Umbilical cord (tissue), 2 donors: ENCODE results near the gene RAD23A. TPM values are rescaled to one million over a fixed set of nuclear protein-coding genes. Genes with fewer than 3 reads are reported as not detected.
"Not testable (repeated sequence)": the region's sequence is repeated elsewhere in the genome, so short reads cannot be mapped to it uniquely, and the experiment has no call there.

Experiments
- DNase-seq: peaks from one replicate; pipeline ENCODE4 v3.0.0-alpha.2; 2015; ENCODE audit warnings: low spot score
- total RNA-seq: library from RNA; depleted of rRNA; stranded (reverse); fragments of >200 nt; gene quantifications from one replicate; pipeline ENCODE4 v1.2.3, GENCODE V29; 2014; ENCODE audit warnings: low replicate concordance; ENCODE audit not compliant: insufficient read depth

RAD23A gene
- total RNA-seq, 1 donor from 2014 or later: 18.8 TPM

- DNase-seq: peak; percentile 100
Measured at GRCh38 chr19:12937927-12938778, 7.5 kb upstream of the RAD23A start, which contains the start of gene CALR. CALR (plus strand) TSS chr19:12938609; CDS start chr19:12938680, 71 bp downstream.

GRCh38 chr19:12938779-12939601 lies 6.7 kb upstream of the RAD23A start:
- DNase-seq: no peak

GRCh38 chr19:12939975-12940423 lies 5.7 kb upstream of the RAD23A start:
- DNase-seq: no peak

GRCh38 chr19:12940897-12941296 lies 4.8 kb upstream of the RAD23A start:
- DNase-seq: no peak

- no peak for DNase-seq
Measured at GRCh38 chr19:12943437-12944044, 2.1 kb upstream of the RAD23A start.

GRCh38 chr19:12944104-12944674 lies 1.5 kb upstream of the RAD23A start:
- no peak for DNase-seq

GRCh38 chr19:12946092-12946721 lies 545 bp downstream of the RAD23A start:
- peak; percentile 81 for DNase-seq

- DNase-seq: no peak
Measured at GRCh38 chr19:12946731-12947496, 1.3 kb downstream of the RAD23A start.

- no peak for DNase-seq
Measured at GRCh38 chr19:12947702-12948611, 2.3 kb downstream of the RAD23A start.

GRCh38 chr19:12948612-12949362 lies 3.1 kb downstream of the RAD23A start:
- DNase-seq: no peak

- no peak for DNase-seq
Measured at GRCh38 chr19:12949363-12950283, 4.0 kb downstream of the RAD23A start.

- not testable (repeated sequence) for DNase-seq
Measured at GRCh38 chr19:12952050-12952449, 6.4 kb downstream of the RAD23A start.

- DNase-seq: peak; percentile 54
Measured at GRCh38 chr19:12952488-12953137, 7.0 kb downstream of the RAD23A start.

- peak; percentile 55 for DNase-seq
Measured at GRCh38 chr19:12953138-12953798, 7.6 kb downstream of the RAD23A start.

- no peak for DNase-seq
Measured at GRCh38 chr19:12953799-12954611, 8.3 kb downstream of the RAD23A start.

GRCh38 chr19:12954612-12954962 lies 8.9 kb downstream of the RAD23A start:
- no peak for DNase-seq
